Right ventricle myocardium superior (tissue), 1 donor: ENCODE measurements around the gene FAM78B. TPM values are rescaled to one million over a fixed set of nuclear protein-coding genes. Genes with fewer than 3 reads are reported as not detected.

ENCODE experiments used
- ATAC-seq: fragments of 200-7000 bp; cut with Tn5 transposase; one replicate; pipeline ENCODE4 v1.9.1; 2020; ENCODE audit warnings: mild to moderate bottlenecking; ENCODE audit not compliant: poor library complexity
- DNase-seq: peaks from one replicate; pipeline ENCODE4 v3.0.0-alpha.2; 2020
- intact Hi-C: fragments of 100-400 bp; cut with DNase I; formaldehyde crosslinking; loops from one replicate; pipeline ENCODE4 v1.11.2; 2022
- total RNA-seq: library from RNA; stranded (reverse); fragmentation: NEBNext Ultra II Directional; extraction: Animal tissue kit (Norgen Biotek cat#: 25700); gene quantifications from one replicate; pipeline ENCODE4 v1.2.1, GENCODE V29; 2021
- donor health status: DM: no; HTN: yes; CAD: no; lungs with severe emphysema.

The FAM78B gene
- total RNA-seq, 1 donor from 2014 or later = 4.2 TPM

DNA sequence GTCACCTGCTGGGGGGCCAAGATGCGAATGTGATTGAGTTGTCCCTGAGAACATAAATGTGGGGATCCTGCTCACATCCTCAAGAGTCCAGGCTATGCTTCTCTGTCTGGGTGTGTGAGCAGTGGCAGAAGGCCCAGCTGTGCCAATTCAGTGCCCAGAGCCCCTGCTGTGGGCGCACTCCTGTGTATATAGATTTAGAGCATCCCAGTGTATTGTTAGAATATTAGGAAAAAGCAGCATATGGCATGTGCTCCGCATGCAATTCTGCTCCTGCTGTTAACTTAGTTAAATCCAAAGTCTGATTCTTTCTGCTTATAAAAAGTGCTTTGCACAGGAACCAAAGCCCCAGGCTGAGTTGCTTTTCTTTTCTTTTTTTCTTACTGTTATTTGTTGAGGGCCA is 37.8 kb downstream of the FAM78B start:
- intact Hi-C loops = no loop called here
- DNase-seq (no peak), ATAC-seq (no peak)

DNA sequence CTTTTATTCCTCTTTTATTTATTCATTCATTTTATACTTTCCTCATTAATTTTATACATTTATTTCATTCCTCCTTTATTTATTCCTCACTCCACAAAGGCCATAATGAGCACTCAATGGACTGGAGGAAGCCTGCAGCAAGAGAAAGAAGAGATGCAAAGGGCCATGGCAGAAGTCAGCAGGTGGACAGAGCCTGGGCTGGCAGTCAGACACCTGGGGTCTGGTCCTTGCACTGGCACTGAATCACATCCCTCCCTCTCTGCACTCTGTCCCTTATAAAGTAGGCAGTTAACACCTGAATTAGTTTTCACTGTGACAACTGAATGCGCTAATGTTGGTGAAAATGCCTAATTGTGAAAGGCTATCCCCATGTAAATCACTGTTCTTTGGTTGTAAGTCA is 38.6 kb downstream of the FAM78B start:
- no peak for ATAC-seq
- no peak for DNase-seq

DNA sequence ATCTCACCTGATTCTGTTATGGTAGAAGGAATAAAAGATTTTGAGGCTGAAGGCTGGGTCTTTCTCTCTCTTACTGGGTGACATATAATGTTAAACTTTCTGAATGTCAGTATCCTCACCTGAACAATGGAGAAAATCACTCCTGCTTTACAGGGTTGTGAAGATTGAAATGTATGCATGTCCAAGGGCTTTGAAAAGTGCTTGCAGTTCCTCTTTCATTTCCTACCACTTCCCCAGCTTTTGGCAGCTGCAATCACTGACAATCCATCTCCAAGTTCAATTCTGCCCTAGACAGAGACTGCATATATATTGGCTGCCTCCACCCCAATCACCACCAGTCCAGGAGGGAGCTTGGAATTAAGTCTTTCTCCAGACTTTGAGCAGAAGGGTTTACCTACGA is 39.8 kb downstream of the FAM78B start:
- ATAC-seq (no peak), DNase-seq (no peak)
- intact Hi-C loops = no loop called here

More for the DNA sequence above, 38.6 kb downstream of the FAM78B start:
- intact Hi-C loops = no loop called here

DNA sequence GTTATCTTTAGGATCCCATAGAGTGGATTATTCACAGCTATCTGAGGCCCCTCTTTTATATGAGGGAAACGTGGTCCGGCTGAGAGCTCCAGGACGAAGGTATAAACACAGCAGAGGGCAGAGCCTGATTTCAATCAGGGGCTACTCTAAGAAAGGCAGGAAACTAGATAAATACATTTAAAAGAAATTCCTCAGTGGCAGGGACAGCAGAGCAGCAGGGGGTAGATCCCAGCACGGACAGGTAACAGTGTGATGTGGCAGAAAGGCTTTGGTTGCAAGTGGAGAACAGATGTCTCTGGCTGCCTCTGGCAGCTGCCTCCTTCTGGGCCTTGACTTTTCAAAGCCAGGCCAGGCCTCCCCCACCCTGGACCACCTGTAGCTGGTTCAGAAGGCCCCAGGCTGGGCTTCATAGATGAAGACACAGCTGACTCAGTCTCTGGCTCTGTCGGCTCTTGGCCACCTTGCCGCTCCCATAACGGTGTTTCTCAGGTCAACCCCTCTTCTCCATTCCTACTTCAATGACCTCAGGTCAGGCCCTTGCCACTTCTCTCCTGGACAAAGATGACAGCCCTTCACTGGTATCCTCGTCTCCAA is 43.8 kb downstream of the FAM78B start:
- DNase-seq (no peak), ATAC-seq (no peak)
- intact Hi-C loops = no loop called here

DNA sequence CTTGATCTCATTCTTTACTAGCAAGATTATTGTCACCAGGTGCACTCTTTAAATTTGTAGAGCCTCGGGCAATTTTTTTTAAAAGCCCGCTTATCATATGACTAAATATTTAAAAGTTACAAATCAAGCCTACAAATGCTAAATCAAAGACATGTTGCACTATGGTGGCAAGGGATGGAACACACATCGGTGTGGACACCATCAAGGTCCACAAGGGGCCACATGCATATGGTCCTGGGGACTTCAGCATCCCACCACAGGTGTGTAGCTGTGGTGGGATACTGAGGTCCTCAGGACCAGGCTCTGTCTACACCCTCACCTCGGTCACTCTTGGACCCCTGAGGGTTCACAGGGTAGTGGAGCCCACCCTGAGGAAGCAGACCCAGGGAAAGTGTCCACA is 45.8 kb downstream of the FAM78B start:
- no peak for DNase-seq
- intact Hi-C loops = no loop called here
- ATAC-seq = no peak

DNA sequence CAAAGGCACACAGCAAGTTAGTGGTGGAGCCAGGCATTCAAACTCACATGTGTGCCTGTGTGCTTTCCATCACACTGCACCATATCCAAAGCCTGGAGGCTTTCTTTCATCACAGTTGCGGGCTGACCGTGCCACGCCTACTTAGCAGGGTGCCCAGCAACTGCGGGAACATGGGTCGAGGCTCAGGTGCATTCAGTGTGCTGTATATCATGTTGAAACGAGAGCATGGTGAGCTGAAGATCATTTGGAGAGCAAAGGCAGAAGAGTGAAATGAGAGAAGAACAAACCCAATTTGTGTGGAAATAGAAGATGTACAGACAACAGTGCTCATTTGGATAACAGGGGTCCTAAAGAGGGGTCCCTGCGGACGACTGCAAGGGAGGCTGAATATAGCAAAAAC is 46.5 kb downstream of the FAM78B start:
- intact Hi-C loops = no loop called here
- ATAC-seq = no peak
- DNase-seq = no peak

DNA sequence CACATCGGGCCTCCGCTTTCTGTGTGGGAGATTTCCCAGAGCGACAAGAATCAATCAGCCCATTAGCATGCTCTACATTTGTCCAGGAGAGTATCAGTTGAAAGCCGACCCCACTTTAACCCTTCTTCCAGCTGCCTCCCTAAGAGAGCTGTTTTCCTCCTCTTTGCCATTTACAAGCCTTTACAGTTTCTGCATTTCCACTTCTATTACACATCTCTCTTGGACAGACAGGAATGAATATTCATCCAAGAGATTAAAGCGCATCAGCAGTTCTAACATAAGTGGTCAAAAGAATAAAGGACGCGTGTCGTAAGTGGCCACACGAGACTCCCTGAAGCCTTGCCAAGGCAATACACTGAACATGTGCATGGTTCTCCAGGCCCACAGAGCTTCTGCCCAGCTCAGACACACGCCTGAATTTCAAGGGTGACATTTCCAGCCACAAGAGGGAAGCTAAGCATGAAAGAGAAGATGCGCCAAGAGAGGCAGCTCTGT is 47.3 kb downstream of the FAM78B start:
- intact Hi-C loops = no loop called here
- ATAC-seq (no peak), DNase-seq (no peak)

DNA sequence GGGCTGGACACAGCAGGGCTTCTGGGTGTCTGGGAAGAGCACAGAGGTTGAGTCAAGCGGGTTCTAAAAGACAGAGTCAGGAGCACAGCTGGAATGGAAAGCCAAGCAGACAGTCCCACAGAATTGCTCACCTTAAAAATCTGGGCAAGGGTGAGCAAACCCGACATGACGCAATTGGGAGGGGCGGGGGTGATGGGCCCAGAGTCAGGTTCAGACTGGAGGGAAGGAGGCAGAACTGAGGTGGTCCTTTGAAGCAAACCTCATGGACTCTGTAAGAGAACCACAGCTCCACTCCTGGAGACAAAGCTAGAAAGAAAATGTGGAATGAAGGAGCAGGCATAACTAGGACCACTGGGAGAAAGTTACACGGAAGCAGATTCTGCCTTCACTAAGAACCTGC is 49.0 kb downstream of the FAM78B start:
- ATAC-seq (no peak), DNase-seq (no peak)
- intact Hi-C loops = no loop called here

DNA sequence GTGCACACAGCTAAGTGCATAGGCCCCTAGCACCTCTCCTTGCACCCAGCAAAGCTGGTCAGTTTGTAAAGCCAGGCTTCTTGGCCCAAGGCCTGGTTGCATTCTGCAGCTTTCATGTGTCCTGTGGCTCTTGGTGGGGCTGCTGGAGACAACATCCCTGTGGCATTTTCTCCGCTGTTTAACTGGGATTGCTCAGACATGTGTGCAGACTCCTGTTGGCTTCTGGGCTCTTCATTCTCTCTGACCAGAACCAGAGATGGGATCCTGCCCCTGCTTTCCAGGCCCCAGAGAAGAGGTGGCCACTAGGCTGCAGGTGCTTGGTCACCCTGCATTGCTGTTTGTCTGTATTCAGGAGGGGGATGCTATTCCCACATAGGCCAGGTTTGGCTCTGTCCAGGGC is 50.8 kb downstream of the FAM78B start:
- ATAC-seq = no peak
- intact Hi-C loops = no loop called here
- no peak for DNase-seq

DNA sequence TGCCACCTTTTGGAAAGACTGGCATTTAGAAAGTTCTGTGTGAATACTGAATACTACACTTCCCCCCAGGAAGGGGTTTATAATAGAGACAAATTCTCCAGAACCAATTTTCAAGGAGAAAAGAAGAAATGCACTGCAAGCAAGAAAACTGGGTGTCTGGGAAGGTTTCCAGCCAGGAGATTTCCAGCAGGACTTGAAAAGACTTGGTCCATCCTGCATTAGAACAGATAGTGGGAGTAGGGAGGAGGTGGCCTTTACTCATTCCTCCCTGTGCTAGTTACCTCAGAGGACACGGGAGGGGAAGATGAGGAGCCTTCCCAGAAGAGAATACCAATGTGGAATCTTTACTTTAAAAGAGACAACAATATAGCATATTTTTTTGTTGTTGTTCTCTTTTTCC is 52.4 kb downstream of the FAM78B start:
- DNase-seq (no peak), ATAC-seq (no peak)
- intact Hi-C loops = no loop called here

DNA sequence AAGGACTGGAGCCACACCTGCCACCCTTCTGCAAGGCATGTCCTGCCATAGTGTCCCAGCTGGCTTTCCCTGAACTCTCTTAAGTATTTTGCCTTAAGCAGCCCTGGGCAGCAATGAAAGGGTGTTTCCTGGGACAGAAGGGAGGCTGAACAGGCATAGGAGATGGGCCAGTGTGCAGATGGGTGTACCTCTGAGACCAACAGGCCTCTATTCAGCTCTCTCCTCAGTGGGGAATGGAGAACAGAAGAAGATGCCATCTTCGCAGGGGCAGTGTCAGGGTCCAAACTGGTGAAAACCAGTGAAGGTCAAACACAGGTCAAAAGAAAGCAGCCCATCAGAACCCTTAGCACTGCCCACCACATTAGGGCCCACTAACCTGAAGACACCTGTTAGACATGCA is 53.2 kb downstream of the FAM78B start:
- intact Hi-C loops = no loop called here
- no peak for DNase-seq
- no peak for ATAC-seq

DNA sequence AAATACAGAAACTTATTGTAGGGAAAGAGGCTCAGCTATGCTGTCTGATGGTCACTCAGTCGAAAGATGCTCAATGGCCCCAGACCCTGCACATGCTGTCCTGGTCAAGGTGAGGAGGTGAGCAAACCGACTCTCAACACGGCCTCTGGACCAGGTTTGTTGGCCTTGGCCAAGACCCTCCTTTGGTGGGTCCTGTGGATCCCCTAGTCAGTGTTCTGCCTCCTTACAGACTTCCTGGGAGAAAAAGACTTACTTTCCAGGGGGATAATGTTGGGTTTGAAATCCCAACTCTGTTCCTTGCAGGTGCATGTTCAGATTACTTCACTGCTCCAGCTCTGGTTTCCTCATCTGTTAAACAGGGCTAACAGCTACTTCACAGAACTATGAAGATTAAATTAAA is 53.8 kb downstream of the FAM78B start:
- no peak for DNase-seq
- no peak for ATAC-seq
- intact Hi-C loops = no loop called here

DNA sequence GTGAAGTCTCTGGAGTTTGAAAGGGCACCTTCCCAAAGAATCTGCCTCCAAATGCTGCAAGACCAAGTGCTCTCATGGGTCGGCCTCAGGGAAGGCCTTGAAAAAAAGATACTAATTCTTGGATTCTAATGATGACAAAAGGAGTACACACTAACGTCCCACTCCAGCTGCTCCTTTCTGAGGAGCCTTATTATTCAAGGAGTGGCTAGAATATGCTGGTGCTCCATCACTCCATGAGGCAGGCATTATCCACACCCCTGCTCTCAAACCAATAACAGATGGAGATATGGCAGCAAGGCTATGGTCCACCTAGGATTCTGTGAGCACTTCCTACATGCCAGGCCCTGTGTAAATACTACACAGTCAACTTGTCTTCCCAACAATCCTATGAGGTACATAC is 54.4 kb downstream of the FAM78B start:
- intact Hi-C loops = no loop called here
- DNase-seq (no peak), ATAC-seq (no peak)

DNA sequence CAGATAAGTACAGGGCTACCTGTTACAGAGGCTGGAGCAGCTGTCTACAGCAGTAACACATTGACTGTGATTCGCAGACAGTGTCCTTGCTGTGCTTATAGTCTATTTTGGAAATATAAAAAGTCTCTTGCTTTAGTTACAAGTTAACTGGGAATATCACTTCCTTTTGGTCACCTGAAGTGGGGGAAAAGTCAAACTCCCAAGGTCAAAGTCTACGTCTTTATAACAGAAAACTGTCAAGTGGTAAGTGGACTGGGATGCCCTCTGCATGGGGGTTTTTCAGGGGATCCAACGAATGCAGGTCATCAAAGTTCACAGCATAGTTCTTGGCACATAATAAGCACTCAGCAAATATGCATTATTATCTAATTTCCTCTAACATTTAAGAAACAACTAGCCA is 55.4 kb downstream of the FAM78B start:
- DNase-seq (no peak), ATAC-seq (no peak)
- intact Hi-C loops = no loop called here

DNA sequence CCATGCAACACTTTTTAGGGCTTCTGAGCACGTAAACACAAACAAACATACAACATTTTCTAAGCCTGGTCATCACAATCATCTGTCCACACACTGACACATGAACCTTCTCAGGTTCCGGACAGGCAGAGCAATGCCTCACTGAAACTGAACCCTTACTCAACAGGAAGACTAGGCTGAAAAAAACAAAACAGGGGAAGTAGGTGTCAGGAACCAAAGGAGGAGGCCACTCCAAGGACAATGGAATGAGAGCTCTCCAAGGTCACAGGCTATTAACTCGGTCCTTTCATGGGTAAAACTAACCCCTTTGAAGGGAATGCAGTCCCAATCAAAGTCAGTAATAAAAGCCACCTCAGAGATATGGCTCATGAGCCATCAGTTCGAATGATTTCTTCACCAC is 76.6 kb downstream of the FAM78B start:
- intact Hi-C loops = no loop called here
- DNase-seq = no peak
- ATAC-seq = no peak

DNA sequence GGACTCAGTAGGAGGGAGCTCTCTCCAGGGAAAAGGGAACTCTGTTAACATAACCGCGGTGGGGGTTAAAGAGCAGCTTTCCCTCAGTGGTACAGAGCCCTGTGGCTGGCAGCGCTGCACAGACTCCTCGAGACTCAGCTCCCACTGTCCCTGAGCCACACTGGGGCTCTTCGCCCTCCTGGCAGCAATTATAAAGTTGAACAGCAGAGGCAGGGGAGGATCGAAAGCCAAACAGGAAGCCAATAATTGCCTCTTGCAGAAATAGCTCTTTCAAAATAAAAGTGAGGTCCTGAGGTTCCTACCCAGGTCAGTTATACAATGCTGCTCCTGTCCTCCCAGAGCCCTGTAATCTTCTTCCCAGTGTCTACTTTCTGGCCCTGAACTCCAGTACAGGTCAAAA is 77.0 kb downstream of the FAM78B start:
- no peak for DNase-seq
- intact Hi-C loops = no loop called here
- no peak for ATAC-seq

DNA sequence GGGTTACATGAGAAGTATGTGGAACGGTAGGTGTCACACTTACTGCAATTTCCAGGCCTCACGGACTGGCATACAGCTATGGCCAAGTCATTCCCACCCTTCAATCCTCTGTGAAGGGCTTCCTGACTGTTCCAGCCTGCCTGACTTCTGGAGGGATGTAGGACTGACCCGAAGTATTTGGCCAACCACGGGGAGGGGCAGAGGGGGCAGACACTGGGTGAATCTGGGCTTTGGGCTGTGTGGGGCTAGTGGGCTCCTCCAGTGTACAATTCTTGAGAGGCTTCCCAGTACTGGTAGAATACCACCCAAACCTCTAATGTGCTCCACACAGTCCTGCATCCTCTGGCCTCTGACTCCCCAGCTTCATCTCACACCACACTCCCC is 78.2 kb downstream of the FAM78B start:
- intact Hi-C loops = no loop called here
- DNase-seq (no peak), ATAC-seq (no peak)

DNA sequence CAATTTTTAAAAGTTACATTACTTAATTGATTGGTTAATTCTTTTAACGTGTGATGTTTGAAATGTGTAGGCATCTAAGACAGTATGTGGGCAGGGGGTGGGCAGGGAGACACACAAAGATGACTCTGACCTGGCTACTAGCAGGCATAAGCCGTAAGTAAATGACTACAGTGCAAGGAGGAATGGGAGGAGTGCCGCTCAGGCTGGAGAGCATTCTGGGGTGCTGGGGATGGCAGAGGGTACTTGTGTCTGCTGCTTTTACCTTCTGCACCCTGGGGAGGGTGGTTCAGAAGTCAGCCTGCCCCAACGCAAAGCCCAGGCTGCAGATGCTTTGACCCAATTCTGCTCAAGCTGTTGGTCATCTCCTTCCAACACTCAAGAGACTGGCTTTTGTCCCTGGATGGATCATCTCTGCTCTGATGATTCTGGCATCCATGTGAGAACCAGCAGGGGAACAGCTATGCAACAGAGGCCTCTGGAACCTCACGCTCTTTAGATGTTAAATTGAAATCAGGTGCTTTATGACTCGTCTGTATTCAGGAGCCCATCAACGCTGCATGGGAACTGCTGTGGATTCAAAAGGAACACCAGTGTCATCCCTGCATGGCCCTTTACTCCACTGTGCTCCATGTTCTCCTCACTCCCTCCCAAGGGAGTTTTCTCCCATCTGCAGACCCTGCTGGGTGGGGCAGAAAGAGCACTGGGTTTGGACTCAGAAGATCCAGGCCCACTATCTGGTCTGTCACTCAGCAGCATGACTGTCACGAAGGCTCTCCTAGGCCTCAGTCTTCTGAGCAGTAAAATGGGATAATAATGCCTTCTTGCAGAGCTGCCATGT is 78.8 kb downstream of the FAM78B start:
- intact Hi-C loops = no loop called here
- DNase-seq (no peak), ATAC-seq (no peak)

DNA sequence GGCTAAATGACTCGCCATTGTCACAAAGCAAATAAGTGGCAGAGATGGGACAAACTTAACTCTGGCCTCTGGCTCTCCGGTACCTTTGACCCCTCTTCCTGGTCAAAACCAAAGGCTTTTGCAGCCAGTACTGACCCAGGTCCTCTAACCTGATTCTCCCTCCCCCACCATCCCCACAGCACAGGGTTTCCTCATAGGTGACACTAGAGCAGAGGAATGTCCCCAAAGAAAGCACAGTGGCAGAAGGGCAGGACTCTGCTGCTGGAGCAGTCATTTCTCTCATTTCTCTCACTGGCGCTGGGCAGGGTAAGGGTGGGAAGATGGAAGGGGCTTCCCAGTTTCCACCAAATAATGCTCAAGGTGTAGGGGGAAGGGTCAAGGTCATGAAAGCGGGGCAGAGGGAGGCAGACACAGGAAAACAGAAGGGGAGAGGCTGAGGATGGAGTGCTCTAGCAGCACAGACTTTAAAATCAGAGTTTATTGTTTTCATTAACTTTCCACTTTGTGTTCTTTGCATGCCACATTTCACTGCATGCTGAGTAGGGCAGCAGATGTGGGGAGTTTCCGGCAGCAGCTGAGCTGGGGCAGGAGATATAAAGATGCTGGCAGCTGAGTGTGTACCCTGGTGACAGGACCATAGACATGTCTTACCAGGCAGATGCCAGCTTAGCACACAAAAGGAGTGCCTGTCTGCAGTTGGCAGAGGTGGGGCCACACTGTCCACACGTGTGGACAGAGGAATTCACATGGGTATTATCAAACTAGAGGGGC is 80.5 kb downstream of the FAM78B start:
- intact Hi-C loops = no loop called here
- ATAC-seq = no peak
- DNase-seq = no peak

DNA sequence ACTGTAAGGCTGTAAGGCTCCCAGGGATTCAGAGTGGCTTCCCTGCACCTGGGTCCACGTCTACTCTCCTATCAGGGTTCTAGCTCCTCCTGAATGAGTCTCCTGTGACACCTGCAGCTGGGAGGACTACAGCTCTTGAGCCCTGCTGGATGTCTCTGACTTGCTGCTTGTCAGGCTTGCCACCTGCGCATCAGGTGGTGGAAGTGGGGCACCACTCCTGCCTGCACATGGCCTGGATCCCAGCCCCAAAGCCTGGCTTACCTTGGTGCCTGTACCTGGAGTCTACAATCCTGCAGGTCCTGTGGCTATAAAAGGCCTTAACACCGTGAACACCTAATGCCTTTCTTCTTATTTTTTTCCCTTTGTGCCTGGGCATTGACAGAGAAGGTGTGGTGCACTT is 82.2 kb downstream of the FAM78B start:
- DNase-seq = no peak
- intact Hi-C loops = no loop called here
- no peak for ATAC-seq
